GM18502 (cell line): ENCODE results near the gene LAMC3.
"Not testable (repeated sequence)": the region's sequence is repeated elsewhere in the genome, so short reads cannot be mapped to it uniquely, and the experiment has no call there.

Experiments
- ATAC-seq: cut with Tn5 transposase; IDR thresholded peaks from one replicate; pipeline ENCODE4 v1.9.1; 2021; ENCODE audit warnings: mild to moderate bottlenecking; ENCODE audit not compliant: unreplicated experiment, poor library complexity

The LAMC3 gene

GRCh38 chr9:131090025-131090787 lies 81.2 kb downstream of the LAMC3 start:
- no peak for ATAC-seq

- ATAC-seq, result no peak
These were observed 82.5 kb downstream of the LAMC3 start for GRCh38 chr9:131091352-131091992.

- ATAC-seq, result no peak
These were observed 83.1 kb downstream of the LAMC3 start for GRCh38 chr9:131092030-131092429.

GRCh38 chr9:131092548-131093440 lies 83.8 kb downstream of the LAMC3 start:
- ATAC-seq, result no peak

GRCh38 chr9:131094015-131094414 lies 85.0 kb downstream of the LAMC3 start:
- no peak for ATAC-seq

GRCh38 chr9:131094622-131095021 lies 85.6 kb downstream of the LAMC3 start:
- ATAC-seq, result no peak

- no peak for ATAC-seq
These were observed 86.8 kb downstream of the LAMC3 start for GRCh38 chr9:131095666-131096268.

GRCh38 chr9:131096269-131097125 lies 87.5 kb downstream of the LAMC3 start, which contains the start of gene AIF1L:
Gene AIF1L (plus strand): TSS chr9:131096531. CDS start chr9:131096630, 99 bp downstream.
- no peak for ATAC-seq

GRCh38 chr9:131097126-131097947 lies 88.4 kb downstream of the LAMC3 start:
- ATAC-seq, result no peak

- ATAC-seq, result no peak
These were observed 88.9 kb downstream of the LAMC3 start for GRCh38 chr9:131097948-131098278.

- ATAC-seq, result no peak
These were observed 89.6 kb downstream of the LAMC3 start for GRCh38 chr9:131098391-131099101.

GRCh38 chr9:131099102-131099606 lies 90.2 kb downstream of the LAMC3 start:
- no peak for ATAC-seq

GRCh38 chr9:131099845-131100244 lies 90.9 kb downstream of the LAMC3 start:
- not testable (repeated sequence) for ATAC-seq

GRCh38 chr9:131100445-131100844 lies 91.5 kb downstream of the LAMC3 start:
- ATAC-seq, result no peak

- ATAC-seq, result no peak
These were observed 92.4 kb downstream of the LAMC3 start for GRCh38 chr9:131101207-131101964.

- ATAC-seq, result no peak
These were observed 94.0 kb downstream of the LAMC3 start for GRCh38 chr9:131103024-131103423.

- ATAC-seq, result no peak
These were observed 94.6 kb downstream of the LAMC3 start for GRCh38 chr9:131103535-131103934.
